ENCODE results near the gene BCL2L15. TPM values are rescaled to one million over a fixed set of nuclear protein-coding genes. Genes with fewer than 3 reads are reported as not detected.

BCL2L15 gene
- total and polyA plus RNA-seq, 4 donors, result 0.04 to 0.70 (median 0.11) TPM

GRCh38 chr1:113918243-113918642 is 30.9 kb upstream of the BCL2L15 start (continued):
- TF ChIP-seq, protein P1, sequence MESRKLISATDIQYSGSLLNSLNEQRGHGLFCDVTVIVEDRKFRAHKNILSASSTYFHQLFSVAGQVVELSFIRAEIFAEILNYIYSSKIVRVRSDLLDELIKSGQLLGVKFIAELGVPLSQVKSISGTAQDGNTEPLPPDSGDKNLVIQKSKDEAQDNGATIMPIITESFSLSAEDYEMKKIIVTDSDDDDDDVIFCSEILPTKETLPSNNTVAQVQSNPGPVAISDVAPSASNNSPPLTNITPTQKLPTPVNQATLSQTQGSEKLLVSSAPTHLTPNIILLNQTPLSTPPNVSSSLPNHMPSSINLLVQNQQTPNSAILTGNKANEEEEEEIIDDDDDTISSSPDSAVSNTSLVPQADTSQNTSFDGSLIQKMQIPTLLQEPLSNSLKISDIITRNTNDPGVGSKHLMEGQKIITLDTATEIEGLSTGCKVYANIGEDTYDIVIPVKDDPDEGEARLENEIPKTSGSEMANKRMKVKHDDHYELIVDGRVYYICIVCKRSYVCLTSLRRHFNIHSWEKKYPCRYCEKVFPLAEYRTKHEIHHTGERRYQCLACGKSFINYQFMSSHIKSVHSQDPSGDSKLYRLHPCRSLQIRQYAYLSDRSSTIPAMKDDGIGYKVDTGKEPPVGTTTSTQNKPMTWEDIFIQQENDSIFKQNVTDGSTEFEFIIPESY (IDR thresholded peaks at IDR 0.05), result no peak

DNA sequence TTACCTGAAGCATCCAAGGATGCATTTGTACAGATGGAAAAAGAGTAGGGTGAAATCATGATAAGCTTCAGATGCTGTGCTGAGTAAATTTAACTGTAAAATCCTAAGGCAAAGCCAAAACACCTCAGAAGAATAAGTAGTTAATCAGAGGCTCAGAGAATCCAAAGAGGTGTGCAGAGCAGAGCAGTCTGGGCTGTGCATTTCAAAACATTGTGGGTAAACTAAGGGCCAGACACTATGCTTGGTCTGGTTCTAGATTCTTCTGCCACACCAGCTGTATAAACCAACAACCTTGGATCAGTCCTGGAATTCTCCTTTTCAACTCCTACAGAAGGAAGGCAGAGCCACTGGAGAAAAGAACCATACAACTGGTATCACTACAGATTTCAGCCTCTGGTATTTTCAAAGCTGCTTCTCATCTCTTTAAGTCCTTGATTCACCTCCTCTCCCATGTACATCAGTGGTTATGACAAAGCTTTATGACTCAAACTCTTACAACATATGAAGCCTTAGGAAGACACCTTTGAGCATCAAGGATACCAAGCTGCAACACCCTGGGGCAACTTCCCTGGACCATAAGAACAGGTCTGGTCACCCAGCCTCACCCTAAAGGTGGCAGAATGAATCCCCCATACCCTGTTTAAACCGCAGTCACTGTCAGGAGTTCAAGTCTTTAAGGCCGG is 30.2 kb upstream of the BCL2L15 start:
- TF ChIP-seq HNF4G (IDR thresholded peaks at IDR 0.05) (no peak), SP1 (IDR thresholded peaks at IDR 0.05) (no peak), HNF4A (conservative IDR thresholded peaks at IDR 0.05) (no peak), YY1 (IDR thresholded peaks at IDR 0.05) (no peak), MAX (IDR thresholded peaks at IDR 0.05) (no peak), EGR1 (IDR thresholded peaks at IDR 0.05; ENCODE audit: low read depth in 2 of 2) (no peak), ATF3 (IDR thresholded peaks at IDR 0.05) (no peak), REST (IDR thresholded peaks at IDR 0.05) (no peak), FOXA2 (IDR thresholded peaks at IDR 0.05) (no peak), JUND (IDR thresholded peaks at IDR 0.05) (no peak), FOXA1 (IDR thresholded peaks at IDR 0.05) (no peak), NR2F2 (IDR thresholded peaks at IDR 0.05) (no peak), TAF1 (conservative IDR thresholded peaks at IDR 0.05) (no peak), GABPA (IDR thresholded peaks at IDR 0.05 in 1 of 2, conservative IDR thresholded peaks at IDR 0.05 in 1 of 2) (no peak), RXRA (IDR thresholded peaks at IDR 0.05) (no peak)
- TF ChIP-seq, protein P2, sequence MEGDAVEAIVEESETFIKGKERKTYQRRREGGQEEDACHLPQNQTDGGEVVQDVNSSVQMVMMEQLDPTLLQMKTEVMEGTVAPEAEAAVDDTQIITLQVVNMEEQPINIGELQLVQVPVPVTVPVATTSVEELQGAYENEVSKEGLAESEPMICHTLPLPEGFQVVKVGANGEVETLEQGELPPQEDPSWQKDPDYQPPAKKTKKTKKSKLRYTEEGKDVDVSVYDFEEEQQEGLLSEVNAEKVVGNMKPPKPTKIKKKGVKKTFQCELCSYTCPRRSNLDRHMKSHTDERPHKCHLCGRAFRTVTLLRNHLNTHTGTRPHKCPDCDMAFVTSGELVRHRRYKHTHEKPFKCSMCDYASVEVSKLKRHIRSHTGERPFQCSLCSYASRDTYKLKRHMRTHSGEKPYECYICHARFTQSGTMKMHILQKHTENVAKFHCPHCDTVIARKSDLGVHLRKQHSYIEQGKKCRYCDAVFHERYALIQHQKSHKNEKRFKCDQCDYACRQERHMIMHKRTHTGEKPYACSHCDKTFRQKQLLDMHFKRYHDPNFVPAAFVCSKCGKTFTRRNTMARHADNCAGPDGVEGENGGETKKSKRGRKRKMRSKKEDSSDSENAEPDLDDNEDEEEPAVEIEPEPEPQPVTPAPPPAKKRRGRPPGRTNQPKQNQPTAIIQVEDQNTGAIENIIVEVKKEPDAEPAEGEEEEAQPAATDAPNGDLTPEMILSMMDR (IDR thresholded peaks at IDR 0.05; ENCODE audit: low read depth, low read length, missing input control), result no peak
- TF ChIP-seq, protein P1 (IDR thresholded peaks at IDR 0.05), result no peak
- no peak for DNase-seq (ENCODE audit: low spot score)
- Histone ChIP-seq H3K9me3 (ENCODE audit: control insufficient read depth in 4 of 4, low read length in 3 of 4) (no peaks in the 10 kb centered on the region), H3K36me3 (ENCODE audit: control insufficient read depth in 4 of 4, insufficient read depth in 3 of 4, low read depth in 1 of 4, low read length in 3 of 4) (no peaks in the 10 kb centered on the region), H3K4me1 (ENCODE audit: control insufficient read depth in 4 of 4, insufficient read depth in 4 of 4, low read length in 3 of 4) (no peaks in the 10 kb centered on the region), H3K27me3 (ENCODE audit: control insufficient read depth in 4 of 4, insufficient read depth in 4 of 4, low read length in 3 of 4) (no peaks in the 10 kb centered on the region), H3K27ac (ENCODE audit: low read depth in 1 of 2, low read length in 2 of 2) (no peak overlapping the region), H3K4me3 (ENCODE audit: low read depth in 1 of 3, low read length in 3 of 3) (no peak overlapping the region), H3K9ac (ENCODE audit: low read depth in 1 of 2, low read length in 2 of 2) (no peak overlapping the region)
- 93% methylated on average over 2 of the region's 2 CpGs for WGBS

Measured in liver (tissue), 9 donors.